GM18868 (cell line): ENCODE measurements around the gene HGFAC.
"Not testable (repeated sequence)": the region's sequence is repeated elsewhere in the genome, so short reads cannot be mapped to it uniquely, and the experiment has no call there.

Experiments
- ATAC-seq: cut with Tn5 transposase; IDR thresholded peaks from one replicate; pipeline ENCODE4 v1.9.1; 2021; ENCODE audit warnings: mild to moderate bottlenecking, moderate library complexity; ENCODE audit not compliant: unreplicated experiment

The HGFAC gene

DNA sequence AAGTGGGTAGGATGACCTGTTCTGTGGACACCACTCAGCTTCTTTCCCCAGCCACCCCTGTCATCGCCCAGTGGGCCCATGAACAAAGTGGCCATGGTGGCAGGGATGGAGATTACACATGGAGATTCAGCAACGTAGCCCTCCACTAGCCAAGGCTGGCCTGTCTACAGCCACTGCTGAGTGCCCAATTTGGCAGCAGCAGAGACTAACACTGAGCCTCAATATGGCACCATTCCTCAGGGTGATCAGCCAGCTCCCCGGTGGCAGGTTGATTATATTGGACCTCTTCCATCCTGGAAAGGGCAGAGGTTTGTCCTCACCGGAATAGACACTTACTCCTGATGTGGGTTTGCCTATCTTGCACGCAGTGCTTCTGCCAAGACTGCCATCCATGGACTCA lies 17.4 kb downstream of the HGFAC start:
- ATAC-seq: not testable (repeated sequence)

DNA sequence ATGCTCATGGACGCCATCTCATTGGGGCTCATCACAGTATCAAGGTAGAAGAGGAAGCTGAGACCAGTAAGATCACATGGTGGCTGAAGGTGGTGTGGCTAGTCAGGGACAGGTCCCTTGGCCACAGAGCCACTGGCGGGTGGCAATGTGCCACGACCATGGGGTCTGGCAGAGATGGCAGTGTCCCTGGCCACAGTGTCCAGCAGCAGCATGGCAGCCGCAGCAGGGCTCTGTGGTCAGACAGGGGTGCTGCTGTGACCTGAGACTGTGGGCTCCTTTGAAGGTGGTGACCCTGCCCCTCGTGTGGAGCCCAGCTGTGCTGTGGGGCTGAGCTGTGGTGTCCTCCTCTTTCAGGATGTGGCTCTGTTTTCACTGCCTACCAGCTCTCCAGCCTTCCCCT lies 19.2 kb downstream of the HGFAC start:
- no peak for ATAC-seq

DNA sequence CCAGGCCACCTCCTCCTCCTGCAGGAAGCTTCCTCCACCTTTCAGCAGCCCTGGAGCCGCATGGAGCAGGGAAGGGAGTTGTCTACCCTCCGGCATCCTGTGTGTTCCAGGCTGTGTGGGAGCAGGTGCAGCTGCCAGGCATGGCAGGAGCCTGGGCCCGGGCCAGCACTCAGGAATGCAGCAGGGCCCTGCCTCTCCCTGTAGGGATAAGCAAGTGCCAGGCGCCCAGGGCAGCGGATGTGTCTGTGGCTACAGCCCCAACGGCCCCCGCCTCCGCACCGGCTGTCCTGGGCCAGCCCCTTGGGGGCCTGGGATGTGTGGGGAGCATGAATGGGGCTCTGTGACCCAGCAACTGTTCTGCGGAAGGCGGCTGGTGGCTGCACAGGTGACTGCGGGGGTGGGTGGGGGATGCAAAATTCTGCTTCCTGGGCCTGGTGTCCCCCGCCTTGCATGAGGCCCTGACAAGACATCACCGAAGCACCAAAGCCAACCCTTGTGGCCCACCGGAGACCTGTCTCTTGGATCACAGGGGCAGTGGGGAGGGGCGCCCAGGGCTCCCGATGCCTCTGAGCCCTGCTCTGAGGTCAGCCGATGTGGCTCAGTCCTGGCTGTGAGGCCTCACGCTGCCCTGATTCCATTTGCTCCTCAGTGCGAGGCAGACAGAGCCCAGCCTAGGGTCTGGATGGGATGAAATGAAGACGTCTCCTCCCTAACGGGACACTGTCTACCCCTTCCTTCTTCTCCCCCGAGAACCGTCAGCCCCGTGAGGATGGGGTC lies 19.9 kb downstream of the HGFAC start:
- ATAC-seq: no peak

DNA sequence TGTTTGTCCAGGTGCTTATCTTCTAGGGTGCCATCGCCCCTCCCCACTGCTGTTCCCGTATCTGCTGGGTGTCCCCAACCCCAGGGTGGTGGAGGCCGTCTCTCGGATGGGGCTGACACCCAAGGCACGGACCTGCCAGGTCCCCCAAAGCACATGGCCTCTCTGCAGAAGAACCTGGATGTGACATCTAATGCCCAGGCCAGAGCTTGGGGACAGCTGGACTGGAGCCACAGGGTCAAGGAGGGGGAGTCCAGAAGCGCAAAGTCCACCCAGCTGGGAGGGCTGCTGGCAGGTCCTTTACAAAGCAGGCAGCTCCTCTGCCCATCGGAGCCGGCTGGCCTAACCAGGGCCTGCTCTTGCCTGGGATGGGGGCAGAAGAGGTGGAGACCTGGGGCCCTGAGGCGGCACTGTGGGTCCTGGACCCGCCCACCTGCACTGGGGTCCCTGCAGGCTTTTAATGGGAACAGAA lies 20.6 kb downstream of the HGFAC start:
- no peak for ATAC-seq

DNA sequence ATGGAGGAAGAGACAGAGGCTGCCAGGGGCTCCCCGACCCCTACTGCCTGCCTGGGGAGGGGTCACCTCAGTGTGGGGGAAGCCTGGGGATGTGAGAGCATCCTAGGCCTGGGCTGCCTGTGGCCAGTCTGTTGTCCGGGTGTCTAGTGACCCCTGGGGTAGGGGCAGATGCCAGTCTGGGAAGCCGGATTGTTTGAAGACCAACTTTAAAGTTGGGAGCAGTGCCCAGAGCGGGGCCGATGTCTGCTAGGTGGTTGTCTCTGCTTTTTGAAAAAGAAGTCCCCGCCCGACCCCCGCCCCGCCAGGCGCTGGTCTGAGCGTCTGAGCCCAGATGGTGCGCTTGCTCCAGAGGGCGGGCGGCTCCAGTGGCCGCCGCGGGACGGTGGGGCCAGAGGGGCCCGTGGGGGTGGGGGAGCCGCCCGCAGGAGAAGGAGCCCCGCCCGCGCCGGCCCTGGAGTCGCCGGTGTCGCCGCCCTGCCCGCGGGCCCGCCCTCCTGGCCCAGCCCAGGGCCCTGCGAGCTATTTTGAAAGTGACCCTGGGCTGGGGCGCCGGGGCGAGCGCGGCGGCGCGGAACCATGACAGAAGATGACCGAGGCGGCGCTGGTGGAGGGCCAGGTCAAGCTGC lies 21.1 kb downstream of the HGFAC start, which contains the start of gene DOK7:
Gene DOK7, plus strand, starts transcription at position 517 of the 626 bp plus-strand sequence. Its CDS starts 70 bp downstream, at position 587.
- no peak for ATAC-seq

DNA sequence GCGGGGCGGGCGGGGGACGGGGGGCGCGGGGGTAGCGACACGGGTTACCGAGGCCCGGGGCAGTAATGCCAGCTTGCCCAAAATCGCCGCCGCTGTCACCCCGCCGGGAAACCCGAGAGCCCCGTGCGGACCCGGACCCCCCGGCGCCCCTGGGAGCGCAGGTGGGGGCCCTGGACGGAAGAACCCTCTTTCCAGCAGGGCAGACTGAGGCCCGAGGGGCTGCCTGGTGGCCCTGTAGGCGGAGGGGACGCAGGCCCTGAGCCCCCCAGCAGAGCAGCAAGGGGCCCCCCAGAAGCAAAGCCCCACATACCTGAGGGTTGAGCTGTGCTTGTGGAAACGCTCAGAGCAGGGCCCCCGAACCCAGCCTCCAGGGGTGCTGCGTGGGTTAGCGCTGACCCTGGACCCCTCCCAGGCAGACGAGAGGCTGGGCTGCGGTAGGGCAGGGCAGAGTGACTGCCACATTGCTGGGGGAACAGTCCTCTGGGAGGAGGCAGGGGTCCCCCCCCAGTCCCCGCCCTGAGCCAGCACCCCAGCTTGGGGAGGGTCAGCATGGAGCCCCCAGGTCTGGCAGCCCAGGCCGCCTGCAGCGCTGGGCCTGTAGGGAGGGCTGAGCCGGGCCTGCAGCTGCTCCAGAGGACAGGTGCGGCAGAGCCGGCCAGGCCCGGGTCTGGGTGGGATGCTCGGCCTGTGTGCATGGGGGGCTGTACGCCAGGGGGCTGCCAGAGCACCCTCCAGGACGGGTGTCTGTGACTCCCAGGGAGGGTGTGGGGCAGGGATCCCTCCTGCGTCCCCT lies 22.0 kb downstream of the HGFAC start:
- ATAC-seq: no peak

DNA sequence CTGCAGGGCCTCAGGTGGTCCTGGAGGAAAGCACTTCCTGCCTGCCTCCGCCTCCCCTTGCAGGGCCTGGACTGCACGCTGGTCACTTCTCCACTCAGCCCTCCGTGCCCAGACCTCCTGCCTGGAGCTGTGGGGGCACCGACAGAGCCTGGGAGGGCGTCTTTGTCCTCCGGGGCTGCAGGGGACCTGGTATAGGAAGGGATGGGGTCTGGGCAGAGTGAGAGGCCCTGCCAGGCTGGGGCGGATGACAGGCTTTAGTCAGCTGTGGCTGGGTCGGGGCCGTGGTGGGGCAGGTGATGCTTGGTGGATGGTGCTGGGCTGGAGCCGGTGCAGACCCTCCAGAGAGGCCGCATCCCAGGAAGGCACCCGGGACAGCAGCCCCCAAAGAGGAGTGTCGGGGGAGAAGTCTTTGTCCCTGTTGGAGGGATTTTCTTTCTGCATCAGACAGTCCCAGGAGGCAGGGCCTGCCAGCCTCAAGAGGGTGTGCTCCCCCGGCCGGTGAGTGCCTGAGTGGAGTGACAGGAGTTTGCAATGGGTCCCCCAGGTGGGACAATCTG lies 22.7 kb downstream of the HGFAC start:
- ATAC-seq: no peak

DNA sequence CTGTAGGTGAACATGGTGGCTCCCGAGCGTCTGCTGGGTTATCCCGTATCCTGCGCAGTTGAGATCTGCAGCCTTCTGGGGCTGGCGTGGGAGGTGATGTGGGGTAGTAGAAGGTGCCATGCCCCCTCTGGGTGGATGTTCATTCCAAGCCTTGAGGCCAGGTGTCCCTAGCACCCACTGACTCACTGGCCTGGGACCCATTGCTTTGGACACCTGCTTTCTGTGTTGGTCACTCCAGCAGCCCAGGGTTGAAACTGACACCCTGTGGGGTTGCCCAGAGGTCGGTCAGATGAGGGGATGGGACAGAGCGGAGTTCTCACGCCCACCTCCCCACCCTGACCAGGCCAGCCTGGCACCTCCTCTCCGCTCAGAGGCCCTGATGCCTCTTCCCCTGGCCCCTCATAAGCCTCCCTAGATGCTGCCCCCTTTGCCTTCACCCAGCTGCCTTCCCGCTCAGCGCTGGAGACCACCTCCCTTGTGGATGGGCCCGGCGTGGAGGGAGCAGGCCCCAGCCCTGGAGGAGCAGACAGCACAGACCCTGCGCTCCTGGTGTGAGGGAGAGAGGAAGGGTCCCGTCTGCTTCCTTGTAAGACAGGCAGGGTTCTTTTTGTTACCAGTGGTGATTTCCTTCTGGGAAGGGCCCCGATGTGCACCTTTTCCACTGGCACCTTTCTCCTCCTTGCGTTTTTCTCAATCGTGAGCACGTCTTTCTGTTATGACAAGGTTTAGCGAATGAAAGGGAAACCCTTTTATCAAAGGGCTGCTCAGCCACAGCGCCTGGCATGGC lies 23.3 kb downstream of the HGFAC start:
- ATAC-seq: no peak

DNA sequence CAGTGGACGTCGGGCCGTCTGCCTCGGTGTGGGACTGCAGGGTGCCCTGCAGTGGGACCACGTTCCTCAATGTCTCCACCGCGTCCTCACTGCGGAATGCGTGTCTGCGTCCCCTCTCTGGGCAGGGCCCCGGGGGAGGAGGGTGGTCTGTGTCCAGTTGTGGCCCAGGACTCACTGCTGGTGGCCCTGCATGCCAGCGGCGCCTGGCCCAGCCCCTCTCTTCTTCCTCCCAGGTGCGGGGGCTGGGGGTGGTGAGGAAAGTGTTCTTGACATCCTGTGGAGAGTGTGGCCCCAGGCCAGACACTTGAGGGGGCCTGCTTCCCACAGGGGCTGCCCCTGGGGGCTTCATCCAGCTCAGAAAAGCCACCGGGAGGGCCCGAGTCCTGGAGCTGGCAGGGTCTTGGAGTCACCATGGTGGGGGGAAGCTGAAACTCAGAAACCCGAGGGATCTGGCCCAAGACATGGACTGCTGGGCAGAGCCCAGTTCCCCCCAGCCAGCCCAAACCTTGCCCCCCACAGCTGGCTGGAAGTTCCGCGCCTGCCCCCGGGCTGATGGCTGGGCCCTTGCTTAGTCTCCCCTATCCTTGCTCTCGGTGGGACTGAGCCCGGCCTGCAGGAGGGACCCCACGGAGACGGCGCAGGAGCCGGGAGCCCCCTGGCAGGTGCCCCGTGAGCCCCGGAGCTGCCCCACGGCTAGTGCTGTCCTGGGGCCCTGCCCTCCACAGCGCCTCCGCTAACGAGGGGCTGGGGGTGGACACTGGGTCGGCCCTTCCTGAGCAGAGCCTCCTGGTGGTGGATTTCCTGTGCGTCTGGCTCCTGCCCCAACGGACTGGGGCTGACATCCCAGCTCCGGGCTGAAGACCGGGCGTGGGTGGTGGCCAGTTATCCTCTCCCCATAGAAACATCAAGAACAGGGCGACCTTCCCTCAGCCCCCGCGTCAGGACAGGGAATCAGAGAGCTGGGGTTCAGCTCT lies 24.2 kb downstream of the HGFAC start:
- no peak for ATAC-seq

DNA sequence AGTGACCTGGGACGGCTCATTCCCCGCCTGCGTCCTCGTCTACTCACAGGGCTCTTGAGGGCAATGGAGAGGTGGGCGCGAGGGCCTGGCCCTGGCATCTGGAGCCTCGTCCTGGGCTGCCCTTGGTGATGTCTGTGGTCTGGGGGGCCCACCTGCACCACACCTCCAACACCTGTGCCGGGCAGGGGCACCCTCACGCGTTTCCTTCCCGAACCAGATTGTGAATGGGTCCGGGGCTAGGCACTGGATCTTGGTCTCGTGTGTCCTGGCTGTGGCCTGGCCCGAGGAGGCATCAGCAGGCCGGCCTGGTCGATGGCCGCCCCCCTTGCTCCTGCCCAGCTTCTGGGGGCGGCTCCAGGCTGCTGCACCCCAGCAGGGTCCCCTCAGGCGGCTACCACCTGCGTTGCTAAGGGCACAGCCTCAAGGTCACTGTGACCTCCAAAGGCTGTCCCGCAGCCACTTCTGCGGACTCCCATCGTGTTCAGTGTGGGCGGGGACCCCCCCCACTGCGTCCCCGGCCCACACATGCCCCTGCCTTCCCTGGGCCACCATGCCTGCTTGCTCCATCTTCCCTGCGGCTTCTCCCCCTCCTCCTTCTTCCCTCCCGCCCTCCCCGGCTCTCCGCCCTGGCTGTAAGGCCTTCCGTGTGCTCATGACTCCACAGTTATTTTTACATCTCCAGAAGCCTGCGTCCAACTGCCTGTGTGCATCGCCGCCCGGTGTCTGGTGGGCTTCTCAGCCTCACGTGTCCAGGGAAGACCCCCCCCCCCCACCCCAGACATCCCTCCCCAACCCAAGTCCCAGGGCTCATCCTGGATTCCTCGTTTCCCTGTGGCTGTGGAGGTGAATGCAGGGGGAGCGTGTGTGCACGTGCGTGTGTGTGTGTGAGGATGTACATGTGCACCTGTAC lies 25.2 kb downstream of the HGFAC start:
- ATAC-seq: no peak

DNA sequence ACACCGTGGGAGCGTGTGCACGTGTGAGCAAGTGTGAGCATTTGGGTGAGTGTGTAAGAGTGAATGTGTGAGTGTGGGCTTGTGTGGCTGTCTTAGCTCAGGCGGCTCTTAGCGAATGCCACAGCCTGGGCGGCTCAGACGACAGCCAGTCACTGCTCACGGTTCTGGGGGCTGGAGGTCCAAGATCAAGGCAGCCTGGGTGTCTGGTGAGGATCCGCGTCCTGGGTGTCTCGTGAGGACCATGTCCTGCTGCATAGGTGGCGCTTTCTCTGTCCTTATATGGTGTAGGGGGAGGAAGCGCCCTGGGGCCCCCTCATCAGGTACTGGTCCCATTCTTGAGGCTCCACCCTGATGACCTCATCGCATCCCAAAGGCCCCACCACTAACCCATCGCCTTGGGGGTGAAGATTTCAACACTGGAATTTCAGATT lies 25.8 kb downstream of the HGFAC start:
- ATAC-seq: no peak

DNA sequence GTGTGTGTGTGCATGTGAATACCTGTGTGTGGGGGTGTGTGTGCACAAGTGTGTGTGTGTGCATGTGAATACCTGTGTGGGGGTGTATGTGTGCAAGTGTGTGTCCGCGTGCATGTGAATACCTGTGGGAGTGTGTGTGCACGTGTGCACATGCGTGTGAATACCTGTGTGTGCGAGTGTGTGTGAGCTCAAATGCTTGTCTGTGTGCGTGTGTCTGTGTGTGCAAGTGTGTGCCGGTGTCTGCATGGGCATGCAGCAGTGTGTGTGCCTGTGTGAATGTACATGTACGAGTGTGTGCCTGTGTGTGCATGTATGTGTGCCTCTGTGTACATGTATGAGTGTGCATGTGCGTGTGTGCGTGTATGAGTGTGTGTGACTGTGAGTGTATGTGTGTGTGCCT lies 26.4 kb downstream of the HGFAC start:
- ATAC-seq: no peak

DNA sequence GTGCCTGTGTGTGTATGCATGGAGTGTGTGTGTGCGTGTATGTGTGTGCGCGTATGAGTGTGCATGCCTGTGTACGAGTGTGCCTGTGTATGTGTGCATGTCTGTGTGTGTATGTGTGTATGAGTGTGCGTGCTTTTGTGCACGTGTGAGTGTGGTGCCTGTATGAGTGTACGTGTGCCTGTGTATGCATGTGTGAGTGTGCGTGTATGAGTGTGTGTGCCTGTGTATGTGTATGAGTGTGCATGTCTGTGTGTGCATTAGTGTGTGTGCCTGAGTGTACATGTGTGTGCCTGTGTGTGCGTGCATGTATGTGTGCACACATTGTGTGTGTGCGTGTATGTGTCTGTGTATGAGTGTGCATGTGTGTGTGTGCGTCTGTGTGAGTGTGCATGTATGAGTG lies 27.0 kb downstream of the HGFAC start:
- no peak for ATAC-seq

DNA sequence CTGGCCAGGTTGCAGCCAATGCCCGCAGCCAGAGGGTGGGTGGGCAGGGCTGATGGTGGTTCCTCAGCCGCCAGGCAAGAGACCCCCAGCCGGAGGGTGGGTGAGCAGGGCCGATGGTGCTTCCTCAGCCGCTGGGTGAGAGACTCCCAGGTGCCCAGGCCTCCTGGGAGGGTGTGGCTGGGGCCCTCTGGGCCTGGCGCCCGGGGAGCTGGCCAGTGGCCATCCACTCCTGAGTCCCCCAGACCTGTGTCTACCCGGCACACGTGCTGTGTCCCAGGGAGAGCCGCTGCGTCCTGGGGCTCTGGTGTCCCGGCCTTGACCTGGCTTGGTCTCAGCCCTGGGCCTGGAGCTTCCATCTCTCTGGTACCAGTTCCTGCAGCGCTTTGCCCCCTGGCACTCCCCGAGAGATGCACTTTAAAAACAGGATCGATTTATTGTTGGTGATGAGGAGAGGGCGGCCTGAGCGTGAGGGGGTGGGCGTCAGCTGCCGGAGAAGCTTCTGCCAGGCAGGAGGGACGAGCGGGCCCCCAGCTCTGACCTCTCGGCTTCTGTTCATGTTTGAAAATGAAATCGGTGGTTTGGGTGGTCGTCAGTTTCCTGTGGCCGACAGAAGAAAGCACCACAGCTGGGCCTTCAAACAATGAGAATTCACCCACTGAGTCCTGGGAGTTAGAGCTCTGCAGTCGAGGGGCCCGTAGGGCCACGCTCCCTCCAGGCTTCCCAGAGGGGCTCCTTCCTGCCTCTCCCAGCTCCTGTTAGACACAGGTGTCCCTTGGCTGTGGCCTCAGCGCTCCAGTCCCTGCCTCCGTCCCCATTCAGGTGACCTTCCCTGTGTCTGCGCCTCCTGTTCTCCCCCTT lies 27.8 kb downstream of the HGFAC start:
- ATAC-seq: no peak

DNA sequence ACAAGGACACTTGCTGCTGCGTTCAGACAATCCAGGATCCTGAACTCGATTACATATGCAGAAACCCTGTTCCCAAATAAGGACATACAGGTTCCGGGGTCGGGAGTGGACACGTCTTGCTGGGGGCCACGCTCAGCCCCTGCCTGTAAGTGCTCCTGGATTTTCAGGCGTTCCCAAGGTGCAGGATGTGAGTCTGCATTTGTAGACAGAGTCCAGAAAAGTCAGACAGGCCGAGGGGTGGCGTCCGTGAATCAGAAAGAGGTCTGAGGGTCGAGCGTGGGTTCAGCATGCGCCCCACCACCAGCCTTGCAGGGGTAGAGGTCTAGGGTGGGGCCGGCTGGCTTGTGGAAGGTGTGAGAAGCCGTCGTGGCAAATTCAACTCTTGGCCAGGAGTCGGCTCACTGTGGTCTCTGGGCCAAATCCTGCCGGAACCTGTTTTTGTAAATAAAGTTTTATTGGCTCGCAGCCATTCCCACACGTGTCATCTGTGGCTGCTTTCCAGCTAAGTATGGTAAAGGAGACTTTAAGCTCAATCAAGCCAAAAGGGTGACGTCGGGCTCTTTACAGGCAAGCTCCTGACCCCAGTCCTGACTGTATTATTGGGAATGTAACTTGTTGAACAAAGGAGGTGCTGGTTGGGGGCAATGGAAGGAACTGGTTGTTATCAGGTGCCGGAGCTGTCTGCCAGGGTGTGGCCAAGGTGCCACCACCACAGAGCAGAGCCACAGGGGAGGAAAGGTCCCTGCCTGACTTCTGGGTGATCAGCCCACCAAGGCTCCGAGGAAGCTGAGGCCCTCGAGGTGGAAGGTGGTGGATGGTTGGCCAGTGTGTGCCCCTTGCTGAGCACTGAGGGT lies 28.7 kb downstream of the HGFAC start:
- no peak for ATAC-seq

DNA sequence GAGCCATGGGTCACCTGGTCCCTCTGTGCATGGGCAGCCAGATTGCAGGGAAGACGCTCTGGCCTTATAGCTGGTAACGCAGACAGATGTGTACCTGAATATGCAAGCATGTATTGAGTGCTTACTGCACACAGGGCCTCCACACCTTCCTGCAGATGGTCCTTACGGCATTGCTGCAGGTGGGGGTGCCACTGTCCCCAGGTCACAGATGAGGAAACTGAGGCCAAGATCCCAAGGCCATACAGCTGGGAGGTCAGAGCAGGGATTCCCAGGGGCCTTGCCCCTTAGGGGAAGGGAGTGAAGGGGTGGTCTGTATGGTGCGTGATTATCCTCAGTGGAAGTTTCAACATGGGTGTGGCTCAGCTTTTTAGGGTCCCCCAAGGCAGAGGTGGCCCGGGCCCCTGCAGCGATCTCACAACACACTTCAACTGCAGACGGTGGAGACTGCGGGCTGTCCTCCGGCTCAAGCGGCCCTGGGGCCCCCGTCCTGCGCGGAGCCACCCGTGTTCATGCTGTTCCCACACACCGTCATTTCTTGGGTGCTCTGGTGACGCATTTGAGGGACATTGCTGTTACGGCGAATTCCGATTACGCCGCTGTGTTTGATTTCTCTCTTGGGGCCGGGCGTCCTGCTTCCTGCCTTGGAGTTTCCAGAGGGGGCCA lies 29.5 kb downstream of the HGFAC start:
- no peak for ATAC-seq
